Cardiac septum (tissue), 1 donor: Measurements from ENCODE around the gene FOXP1. TPM values are rescaled to one million over a fixed set of nuclear protein-coding genes. Genes with fewer than 3 reads are reported as not detected.

Experiments used
- DNase-seq: peaks from one replicate; pipeline ENCODE4 v3.0.0-alpha.2; 2020; ENCODE audit warnings: low spot score
- intact Hi-C: fragments of 100-400 bp; cut with DNase I; formaldehyde crosslinking; loops from one replicate; pipeline ENCODE4 v1.14.0; 2022
- total RNA-seq: library from RNA; stranded (reverse); fragmentation: NEBNext Ultra II Directional; extraction: Animal tissue kit (Norgen Biotek cat#: 25700); gene quantifications from one replicate; pipeline ENCODE4 v1.2.1, GENCODE V29; 2021
- donor health status: DM: no; HTN: no; CAD: no.

Gene FOXP1
- total RNA-seq, 1 donor from 2014 or later: 53.2 TPM

GRCh38 chr3:71573181-71573580 lies 10.3 kb downstream of the FOXP1 start:
- intact Hi-C loops: no loop called here
- DNase-seq: no peak

DNA sequence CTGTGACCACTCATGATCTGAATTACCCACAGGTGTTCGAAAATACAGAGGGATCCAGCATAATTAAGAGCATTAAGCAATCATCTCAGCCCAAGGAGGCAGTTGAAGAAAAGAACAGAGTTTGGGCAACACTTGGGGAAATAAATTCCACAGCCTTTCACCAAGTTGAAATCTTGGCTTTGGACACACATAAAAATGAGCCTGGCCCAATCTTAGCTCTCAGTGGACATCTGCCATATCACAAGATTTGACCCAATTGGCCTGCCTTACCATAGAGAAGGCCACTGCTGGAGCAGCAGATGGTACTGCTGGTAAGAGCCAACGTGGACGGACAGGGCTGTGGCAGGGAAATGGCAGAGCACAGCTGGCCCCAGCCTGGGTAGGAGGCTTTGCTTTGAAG lies 13.0 kb downstream of the FOXP1 start:
- DNase-seq: no peak
- intact Hi-C loops: no loop called here

GRCh38 chr3:71568207-71568606 lies 15.3 kb downstream of the FOXP1 start:
- intact Hi-C loops: no loop called here

GRCh38 chr3:71566776-71567175 lies 16.8 kb downstream of the FOXP1 start:
- intact Hi-C loops: no loop called here
- no peak for DNase-seq

More at GRCh38 chr3:71568207-71568606, 15.3 kb downstream of the FOXP1 start:
- DNase-seq: no peak

DNA sequence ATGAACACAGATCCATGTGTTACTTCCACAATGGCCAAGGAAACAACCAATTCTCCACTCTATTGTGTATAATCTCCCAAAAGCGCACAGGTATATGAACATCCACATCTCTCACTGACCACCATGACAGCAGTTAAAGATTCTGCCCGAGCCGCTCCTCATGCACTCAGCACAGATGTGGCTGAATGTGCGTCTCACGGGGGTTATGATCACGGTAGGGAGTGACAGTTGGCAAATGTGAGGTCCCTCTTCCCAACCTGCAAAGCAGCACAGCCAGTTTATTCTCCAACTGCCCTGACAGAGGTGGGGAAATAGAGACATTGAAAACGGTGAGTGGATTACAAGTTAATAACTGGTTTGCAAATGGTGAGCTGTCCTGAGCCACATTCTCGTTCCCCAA lies 17.6 kb downstream of the FOXP1 start:
- no peak for DNase-seq
- intact Hi-C loops: no loop called here

GRCh38 chr3:71565316-71565715 lies 18.2 kb downstream of the FOXP1 start:
- intact Hi-C loops: no loop called here
- DNase-seq: no peak

GRCh38 chr3:71564361-71564760 lies 19.2 kb downstream of the FOXP1 start:
- DNase-seq: no peak
- intact Hi-C loops: no loop called here

DNA sequence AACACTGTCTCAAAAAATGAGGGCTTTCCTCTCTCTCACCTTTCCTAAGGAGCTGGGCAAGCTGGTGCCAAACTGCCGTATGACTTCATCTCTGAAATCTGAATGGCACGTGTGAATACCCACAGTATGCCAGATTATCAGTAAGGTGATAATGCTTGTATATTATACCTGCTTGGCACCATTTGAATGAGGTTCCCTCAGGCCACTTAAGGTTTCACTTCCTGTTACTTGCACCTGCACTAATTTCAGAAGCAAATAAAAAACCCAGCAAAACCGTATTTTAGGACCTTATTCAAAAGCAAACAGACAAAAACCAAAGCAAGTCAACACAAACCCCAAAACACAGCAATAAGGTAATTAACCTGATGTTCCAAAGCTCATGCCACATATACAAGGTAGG lies 19.7 kb downstream of the FOXP1 start:
- no peak for DNase-seq
- intact Hi-C loops: no loop called here

- intact Hi-C loops: no loop called here
- DNase-seq: no peak
These were observed 20.6 kb downstream of the FOXP1 start for GRCh38 chr3:71562938-71563337.

GRCh38 chr3:71560665-71561064 lies 22.9 kb downstream of the FOXP1 start:
- intact Hi-C loops: no loop called here
- no peak for DNase-seq

DNA sequence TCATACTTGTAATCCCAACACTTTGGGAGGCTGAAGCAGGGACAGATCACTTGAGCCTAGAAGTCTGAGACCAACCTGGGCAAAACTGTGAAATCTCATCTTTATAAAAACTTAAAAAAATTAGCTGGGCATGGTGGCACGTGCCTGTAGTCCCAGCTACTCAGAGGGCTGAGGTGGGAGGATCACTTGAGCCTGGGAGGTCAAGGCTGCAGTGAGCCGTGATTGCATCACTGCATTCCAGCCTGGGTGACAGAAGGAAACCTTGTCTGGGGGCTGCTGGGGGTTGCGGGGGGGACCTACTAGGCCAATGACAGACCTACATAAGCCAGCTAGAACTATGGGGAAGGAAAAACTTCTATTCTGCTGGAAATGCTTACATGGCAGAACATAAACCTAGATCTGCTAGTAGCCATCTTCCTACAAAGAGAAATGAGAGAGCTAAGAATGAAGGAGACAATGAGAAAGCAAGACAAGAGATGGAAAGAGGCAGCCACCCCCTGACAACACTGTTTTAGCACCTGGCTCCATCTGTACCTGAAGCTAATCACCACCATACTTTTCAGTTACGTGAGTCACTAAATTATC lies 23.9 kb downstream of the FOXP1 start:
- intact Hi-C loops: no loop called here
- DNase-seq: no peak

GRCh38 chr3:71559021-71559420 lies 24.5 kb downstream of the FOXP1 start:
- DNase-seq: no peak
- intact Hi-C loops: no loop called here

- intact Hi-C loops: no loop called here
- no peak for DNase-seq
These were observed 28.9 kb downstream of the FOXP1 start for GRCh38 chr3:71554649-71555048.

GRCh38 chr3:71551311-71551919 lies 32.1 kb downstream of the FOXP1 start:
- DNase-seq: no peak
- intact Hi-C loops: no loop called here

DNA sequence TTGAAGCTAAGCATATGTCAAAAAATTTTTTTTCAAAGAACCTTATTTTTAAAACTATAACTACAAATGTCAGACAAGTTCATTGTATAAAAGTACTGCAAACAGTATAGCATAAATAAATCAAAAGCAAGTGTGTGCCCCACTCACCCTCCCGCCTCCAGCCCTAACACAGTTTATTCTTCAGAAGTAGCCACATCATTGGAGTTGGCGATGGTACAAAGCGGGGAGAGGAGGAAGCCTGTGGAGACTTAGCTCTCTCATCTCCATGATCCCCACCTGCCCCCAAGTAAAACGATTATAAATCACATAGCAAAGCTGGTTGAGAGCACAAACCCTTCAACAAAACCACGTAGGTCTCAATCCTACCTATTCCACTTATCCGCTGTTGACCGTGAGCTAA lies 33.6 kb downstream of the FOXP1 start:
- intact Hi-C loops: no loop called here
- DNase-seq: no peak

GRCh38 chr3:71548705-71549384 lies 34.7 kb downstream of the FOXP1 start:
- no peak for DNase-seq
- intact Hi-C loops: no loop called here

DNA sequence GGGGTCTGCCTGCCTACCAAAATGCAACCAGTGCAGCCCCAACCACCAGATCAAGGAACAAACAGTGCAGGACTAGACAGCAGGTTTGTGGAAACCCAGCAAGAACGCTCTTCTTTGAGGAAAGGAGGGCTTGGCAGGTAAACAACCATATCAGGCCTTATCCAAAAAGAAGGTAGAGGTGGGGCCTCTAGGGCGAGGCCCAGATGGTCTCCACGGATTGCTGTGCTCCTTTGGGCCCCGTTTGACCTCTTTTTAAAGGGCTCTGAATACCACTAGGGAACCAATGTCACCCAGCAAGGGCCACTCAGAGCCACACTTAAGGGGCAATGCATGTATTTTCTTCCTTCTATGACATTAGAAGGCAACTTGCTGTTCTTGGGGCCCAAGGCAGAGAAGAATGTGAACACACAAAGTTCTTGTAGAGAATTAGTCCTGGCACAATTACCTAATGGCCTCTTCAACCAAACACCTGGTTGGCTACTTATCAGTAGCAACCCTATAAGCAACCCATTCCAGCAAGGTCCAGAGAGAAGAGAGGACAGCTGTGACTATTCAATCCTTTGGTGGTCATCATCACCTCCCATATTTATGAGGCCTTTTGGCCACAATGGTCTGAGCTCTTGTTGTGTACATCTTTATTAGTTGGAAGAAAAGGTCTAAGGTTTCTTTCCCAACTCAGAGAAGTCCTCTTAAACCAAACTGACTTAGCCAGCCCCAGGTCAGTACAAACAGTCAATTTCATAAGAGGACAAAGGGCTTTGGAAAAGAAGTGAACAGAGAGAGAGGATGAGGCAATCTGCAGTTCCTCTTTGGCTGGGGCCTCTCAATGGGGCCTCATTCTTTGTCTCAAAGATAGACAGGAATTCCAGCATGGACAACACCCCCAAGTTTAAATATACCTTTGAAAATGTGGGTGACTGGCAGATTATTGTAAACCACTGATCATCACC lies 36.0 kb downstream of the FOXP1 start:
- DNase-seq: no peak
- intact Hi-C loops: no loop called here

- DNase-seq: no peak
- intact Hi-C loops: no loop called here
These were observed 36.7 kb downstream of the FOXP1 start for GRCh38 chr3:71546821-71547220.

DNA sequence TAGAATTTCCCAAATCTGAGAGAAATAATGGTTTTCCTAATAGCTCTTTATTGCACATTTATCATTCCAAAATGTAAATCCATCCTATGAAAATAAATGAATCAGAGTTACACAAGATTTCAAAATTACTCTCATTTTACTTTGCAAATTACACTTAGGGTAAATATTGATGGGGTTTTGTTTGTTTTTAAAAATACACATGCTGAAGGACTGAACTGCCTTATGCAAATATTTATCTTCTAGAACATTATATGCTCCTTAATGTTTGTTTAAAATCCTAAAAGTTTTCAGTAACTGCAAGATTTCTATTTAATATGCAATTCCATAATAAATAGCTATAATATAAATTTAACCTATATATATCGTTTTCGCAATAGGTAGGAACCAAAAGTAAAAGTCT lies 38.2 kb downstream of the FOXP1 start:
- intact Hi-C loops: no loop called here
- no peak for DNase-seq

DNA sequence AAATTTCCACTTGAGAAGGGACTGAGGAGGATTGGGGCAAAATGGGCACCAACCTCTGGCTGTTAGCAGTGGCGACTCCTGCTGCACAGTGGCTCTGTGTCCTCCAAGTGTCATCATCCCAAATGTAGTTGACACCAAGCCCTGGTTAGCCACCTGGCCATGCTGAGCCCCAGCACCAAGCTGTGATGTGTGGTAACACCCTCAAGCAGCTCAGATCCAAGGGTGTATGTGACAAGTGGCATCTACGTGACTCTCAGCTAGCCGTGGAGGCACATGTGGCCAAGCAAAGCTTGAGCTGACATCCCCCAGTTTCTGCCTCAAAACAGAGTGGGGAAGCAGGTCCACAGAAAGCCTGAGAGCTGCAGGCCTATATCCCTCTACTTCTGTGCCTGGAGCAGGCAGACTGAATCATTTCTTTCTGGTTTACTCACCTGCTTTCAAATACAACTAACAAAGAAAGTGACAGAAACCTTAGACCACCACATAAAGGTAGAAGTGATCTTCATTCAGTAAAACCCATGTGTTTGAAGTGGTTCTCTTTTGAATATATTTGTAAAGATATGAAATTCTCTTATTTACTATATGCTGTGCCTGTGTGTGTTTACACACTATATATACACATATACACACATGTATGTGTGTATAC lies 40.0 kb downstream of the FOXP1 start:
- no peak for DNase-seq
- intact Hi-C loops: loop anchor here (2.0 to 5.0 kb wide), 2 partner anchors 36 to 37 kb away; no protein-coding TSS in a partner anchor
